Stimulated activated CD4-positive, alpha-beta T cell treated with anti-CD3 and anti-CD28 coated beads, Interleukin-1b, Interleukin-23, amount 100 ng/mL, for 1 hour (primary cell): Measurements from ENCODE around the gene FAM98C.
"Not testable (repeated sequence)": the region's sequence is repeated elsewhere in the genome, so short reads cannot be mapped to it uniquely, and the experiment has no call there.

Experiments used
- DNase-seq, 2 donors: peaks; one replicate each; pipeline ENCODE4 v3.0.0-alpha.2; 2020; ENCODE audit warnings: low read depth in 2 of 2

Gene FAM98C

GRCh38 chr19:38425810-38426466 is 23.0 kb downstream of the FAM98C start, which contains the start of gene RASGRP4:
Gene RASGRP4, minus strand, starts transcription at chr19:38426219. Its CDS starts 128 bp downstream, at chr19:38426091.
- DNase-seq: no peak

- not testable (repeated sequence) for DNase-seq
These were observed 24.3 kb downstream of the FAM98C start for GRCh38 chr19:38427035-38427677.

GRCh38 chr19:38429055-38429810 is 26.3 kb downstream of the FAM98C start:
- DNase-seq: no peak

- no peak for DNase-seq
These were observed 26.9 kb downstream of the FAM98C start for GRCh38 chr19:38429811-38430156.

GRCh38 chr19:38430931-38431330 is 28.0 kb downstream of the FAM98C start:
- DNase-seq: no peak

GRCh38 chr19:38433268-38433733 is 30.4 kb downstream of the FAM98C start, which contains the start of gene RYR1:
Gene RYR1, plus strand, starts transcription at chr19:38433691. Its CDS starts 139 bp downstream, at chr19:38433830.
- peak in 1 of 2 donors; percentile 35 for DNase-seq

- DNase-seq: no peak
These were observed 31.7 kb downstream of the FAM98C start for GRCh38 chr19:38434549-38435051.

- no peak for DNase-seq
These were observed 34.4 kb downstream of the FAM98C start for GRCh38 chr19:38437295-38437694.

- no peak for DNase-seq
These were observed 35.0 kb downstream of the FAM98C start for GRCh38 chr19:38437917-38438316.

- DNase-seq: no peak
These were observed 37.7 kb downstream of the FAM98C start for GRCh38 chr19:38440592-38440991.

- DNase-seq: no peak
These were observed 38.9 kb downstream of the FAM98C start for GRCh38 chr19:38441657-38442348.

GRCh38 chr19:38442736-38443135 is 39.8 kb downstream of the FAM98C start:
- no peak for DNase-seq

GRCh38 chr19:38443458-38443999 is 40.6 kb downstream of the FAM98C start:
- no peak for DNase-seq

GRCh38 chr19:38444026-38444425 is 41.1 kb downstream of the FAM98C start:
- no peak for DNase-seq

GRCh38 chr19:38445362-38445761 is 42.5 kb downstream of the FAM98C start:
- DNase-seq: no peak

GRCh38 chr19:38448225-38448624 is 45.3 kb downstream of the FAM98C start:
- no peak for DNase-seq

- DNase-seq: no peak
These were observed 46.6 kb downstream of the FAM98C start for GRCh38 chr19:38449518-38449917.

GRCh38 chr19:38451036-38451435 is 48.1 kb downstream of the FAM98C start:
- no peak for DNase-seq

GRCh38 chr19:38451629-38452028 is 48.7 kb downstream of the FAM98C start:
- no peak for DNase-seq

GRCh38 chr19:38452430-38453366 is 49.8 kb downstream of the FAM98C start:
- DNase-seq: no peak
